Gastroesophageal sphincter (tissue), 3 donors: Measurements from ENCODE around the gene TMEM47.

Experiments used
- POLR2AphosphoS5 ChIP-seq: sonication (generic); formaldehyde crosslinking; IDR thresholded peaks from one replicate; pipeline ENCODE4 v1.6.1; 2017; ENCODE audit warnings: antibody characterized with exemption
- TF ChIP-seq, protein P1 (sequence below), 4 experiments: fragments of 200-600 bp in 2 of 4; fragments of 450-650 bp in 2 of 4; sonication (generic) in 1 of 4; IDR thresholded peaks; one replicate each; pipeline ENCODE4 v1.5.1; 2017 to 2019; ENCODE audit warnings: antibody characterized with exemption in 4 of 4, mild to moderate bottlenecking in 2 of 4, moderate library complexity in 2 of 4

DNA sequence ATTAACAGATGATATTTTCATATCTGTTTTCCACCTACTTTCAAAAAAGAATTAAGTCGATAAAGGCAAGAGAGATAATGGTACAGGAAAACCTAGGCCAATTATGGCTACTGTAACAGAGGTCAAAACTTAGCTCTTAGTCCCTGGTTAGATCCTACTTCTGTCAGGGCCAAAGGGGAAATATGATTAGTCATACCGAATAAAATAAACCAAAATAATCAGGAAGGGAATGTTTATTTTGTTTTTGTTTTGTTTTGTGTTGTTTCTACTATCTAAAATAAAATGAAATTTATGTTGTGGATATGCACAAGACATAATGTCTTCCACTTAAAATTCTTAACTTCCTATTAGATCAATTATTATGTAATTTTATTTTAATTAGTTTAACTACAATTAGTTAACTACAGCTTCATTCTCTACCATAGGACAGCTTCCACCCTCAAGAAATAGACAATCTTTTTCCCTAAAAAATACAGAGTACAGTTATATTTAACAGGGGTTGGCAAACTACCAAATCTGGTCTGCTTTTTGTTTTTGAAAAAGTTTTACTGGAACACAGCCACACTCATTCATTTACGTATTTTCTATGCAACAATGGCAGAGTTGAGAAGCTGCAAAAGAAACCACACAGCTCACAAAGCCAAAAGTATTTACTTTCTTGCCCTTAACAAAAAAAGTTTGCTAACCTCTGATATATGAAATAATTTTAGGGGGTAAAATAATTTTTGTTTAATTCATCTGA, 25.4 kb downstream of the TMEM47 start:
- TF ChIP-seq POLR2AphosphoS5 = peak; percentile 5
- TF ChIP-seq, protein P1, sequence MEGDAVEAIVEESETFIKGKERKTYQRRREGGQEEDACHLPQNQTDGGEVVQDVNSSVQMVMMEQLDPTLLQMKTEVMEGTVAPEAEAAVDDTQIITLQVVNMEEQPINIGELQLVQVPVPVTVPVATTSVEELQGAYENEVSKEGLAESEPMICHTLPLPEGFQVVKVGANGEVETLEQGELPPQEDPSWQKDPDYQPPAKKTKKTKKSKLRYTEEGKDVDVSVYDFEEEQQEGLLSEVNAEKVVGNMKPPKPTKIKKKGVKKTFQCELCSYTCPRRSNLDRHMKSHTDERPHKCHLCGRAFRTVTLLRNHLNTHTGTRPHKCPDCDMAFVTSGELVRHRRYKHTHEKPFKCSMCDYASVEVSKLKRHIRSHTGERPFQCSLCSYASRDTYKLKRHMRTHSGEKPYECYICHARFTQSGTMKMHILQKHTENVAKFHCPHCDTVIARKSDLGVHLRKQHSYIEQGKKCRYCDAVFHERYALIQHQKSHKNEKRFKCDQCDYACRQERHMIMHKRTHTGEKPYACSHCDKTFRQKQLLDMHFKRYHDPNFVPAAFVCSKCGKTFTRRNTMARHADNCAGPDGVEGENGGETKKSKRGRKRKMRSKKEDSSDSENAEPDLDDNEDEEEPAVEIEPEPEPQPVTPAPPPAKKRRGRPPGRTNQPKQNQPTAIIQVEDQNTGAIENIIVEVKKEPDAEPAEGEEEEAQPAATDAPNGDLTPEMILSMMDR (IDR thresholded peaks at IDR 0.05) = no peak
